Esophagus muscularis mucosa (tissue), 4 donors: Measurements from ENCODE around the gene NCR2. TPM values are rescaled to one million over a fixed set of nuclear protein-coding genes. Genes with fewer than 3 reads are reported as not detected.

Experiments
- DNase-seq: peaks from one replicate; pipeline ENCODE4 v3.0.0-alpha.2; 2017; ENCODE audit errors: extremely low spot score
- H3K27ac ChIP-seq, 4 donors: fragments of 200-600 bp; sonication (generic); replicated peaks in 1 of 4; 1 replicate in 3 of 4; 2 replicates in 1 of 4; pipeline ENCODE4 v1.5.1; 2016 to 2019; ENCODE audit warnings: mild to moderate bottlenecking in 1 of 4
- H3K27me3 ChIP-seq, 4 donors: fragments of 200-600 bp; sonication (generic); one replicate each; pipeline versions ENCODE4 v1.5.1 to v1.6.0; 2016 to 2019
- H3K36me3 ChIP-seq, 4 donors: fragments of 200-600 bp; sonication (generic); one replicate each; pipeline ENCODE4 v1.5.1; 2016 to 2019
- H3K4me1 ChIP-seq, 4 donors: fragments of 200-600 bp; sonication (generic); one replicate each; pipeline ENCODE4 v1.5.1; 2016 to 2019
- H3K4me3 ChIP-seq, 4 donors: fragments of 200-600 bp; sonication (generic); 1 replicate in 2 of 4; 2 replicates in 2 of 4; pipeline ENCODE4 v1.5.1; 2016 to 2019; ENCODE audit warnings: mild to moderate bottlenecking in 4 of 4, moderate library complexity in 1 of 4
- H3K9me3 ChIP-seq, 4 donors: fragments of 200-600 bp; sonication (generic); 1 replicate in 3 of 4; 2 replicates in 1 of 4; pipeline ENCODE4 v1.5.1; 2016 to 2019
- CTCF ChIP-seq, 3 experiments: fragments of 200-600 bp in 2 of 3; fragments of 450-650 bp in 1 of 3; sonication (generic) in 2 of 3; IDR thresholded peaks; one replicate each; pipeline ENCODE4 v1.5.1; 2017 to 2019; ENCODE audit warnings: antibody characterized with exemption in 3 of 3, mild to moderate bottlenecking in 2 of 3, moderate library complexity in 1 of 3
- EP300 ChIP-seq: sonication (generic); formaldehyde crosslinking; IDR thresholded peaks from one replicate; pipeline ENCODE4 v1.6.1; 2017; ENCODE audit warnings: antibody characterized with exemption
- POLR2A ChIP-seq: fragments of 450-650 bp; IDR thresholded peaks from one replicate; pipeline ENCODE4 v1.6.1; 2017; ENCODE audit warnings: antibody characterized with exemption, moderate library complexity, mild to moderate bottlenecking, low read depth
- POLR2AphosphoS5 ChIP-seq, 2 donors: sonication (generic); formaldehyde crosslinking; IDR thresholded peaks; one replicate each; pipeline ENCODE4 v1.6.1; 2017; ENCODE audit warnings: antibody characterized with exemption in 2 of 2
- WGBS: methylation state at CpG from one replicate; pipeline ENCODE4 v1.1.5; 2018; 5-methylcytosine and 5-hydroxymethylcytosine counted together
- intact Hi-C: fragments of 100-400 bp; cut with DNase I; formaldehyde crosslinking; loops from one replicate; pipeline ENCODE4 v1.15.1; 2023
- total RNA-seq, 4 donors: library from RNA; depleted of rRNA; stranded (reverse); fragments of >200 nt; gene quantifications; one replicate each; pipeline versions ENCODE4 v1.1.0 to v1.2.1, GENCODE V29; 2016

NCR2 gene
- total RNA-seq, 4 donors from 2014 or later: not detected

DNA sequence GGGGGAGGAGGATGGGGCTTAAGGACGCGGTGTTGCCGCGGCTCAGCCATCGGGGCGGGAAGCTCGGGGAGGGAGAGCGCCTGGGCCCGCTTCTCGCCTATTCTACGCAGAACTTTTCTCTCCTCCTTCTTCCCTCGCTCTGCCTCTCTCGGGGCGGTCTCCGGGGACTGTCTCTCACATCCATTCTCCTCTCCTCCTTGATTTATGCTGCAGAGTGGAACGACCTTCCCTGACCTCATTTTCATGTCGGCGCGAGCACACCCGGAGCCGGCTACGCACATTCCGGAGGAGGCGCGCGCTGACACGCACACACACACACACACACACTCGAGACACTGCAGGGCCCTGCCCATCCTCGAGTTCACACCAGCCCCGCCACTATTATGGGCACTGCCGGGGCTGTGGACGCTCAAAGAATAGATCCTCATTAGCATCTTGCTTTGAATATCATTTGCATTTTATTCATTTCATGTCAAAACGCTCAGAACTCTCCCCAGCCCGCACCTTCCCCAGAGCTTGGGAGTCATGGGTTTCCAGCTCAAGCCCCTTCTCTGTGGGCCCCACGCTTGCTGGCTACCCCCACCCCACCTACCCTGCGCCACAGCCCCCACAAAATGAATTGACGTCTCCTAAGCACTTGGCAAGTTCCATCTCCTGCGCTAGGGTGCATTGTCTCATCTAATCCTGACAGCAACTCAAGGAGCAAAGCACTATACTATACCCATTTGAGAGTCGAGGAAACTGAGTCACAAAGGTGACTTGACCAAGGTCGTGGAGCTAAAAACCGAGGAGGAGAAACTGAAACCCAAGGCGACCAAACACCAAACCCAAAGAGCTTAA, 36.8 kb downstream of the NCR2 start:
- Histone ChIP-seq H3K9me3 (no peaks in the 10 kb centered on the region), H3K27me3 (peaks cover 0 to 92% (median 45%) of the 10 kb centered on the region in 4 donors), H3K27ac (peak overlapping the region in 1 of 4 donors; percentile 9), H3K4me3 (peak overlapping the region; percentile 34 to 47 (median 39)), H3K36me3 (no peaks in the 10 kb centered on the region), H3K4me1 (peaks cover 31 to 59% (median 54%) of the 10 kb centered on the region in 4 donors)
- peak; percentile 70 for DNase-seq
- TF ChIP-seq EP300 (no peak), POLR2AphosphoS5 (IDR thresholded peaks at IDR 0.05) (no peak), CTCF (IDR thresholded peaks at IDR 0.05) (no peak), POLR2A (no peak)
- 26% methylated on average over 42 of the region's 42 CpGs for WGBS
- intact Hi-C loops: no loop called here

GRCh38 chr6:41372832-41373626, 37.6 kb downstream of the NCR2 start:
- WGBS: 15% methylated on average over 17 of the region's 81 CpGs
- peaks cover 31 to 59% (median 54%) of the 10 kb centered on the region in 4 donors for H3K4me1 ChIP-seq
- intact Hi-C loops: no loop called here

GRCh38 chr6:41373627-41373918, 38.2 kb downstream of the NCR2 start:
- Histone ChIP-seq H3K9me3 (no peaks in the 10 kb centered on the region), H3K27ac (no peak overlapping the region), H3K4me1 (peaks cover 31 to 58% (median 54%) of the 10 kb centered on the region in 4 donors), H3K27me3 (peaks cover 0 to 87% (median 45%) of the 10 kb centered on the region in 4 donors), H3K36me3 (no peaks in the 10 kb centered on the region), H3K4me3 (peak overlapping the region in 3 of 4 donors; percentile 1 to 26 (median 14))
- intact Hi-C loops: no loop called here
- no peak for TF ChIP-seq POLR2AphosphoS5 (IDR thresholded peaks at IDR 0.05)
- no peak for TF ChIP-seq CTCF (IDR thresholded peaks at IDR 0.05)
- no peak for TF ChIP-seq POLR2A
- no peak for TF ChIP-seq EP300
- peak; percentile 78 for DNase-seq
- WGBS: 60% methylated on average over 13 of the region's 22 CpGs

More at GRCh38 chr6:41372832-41373626, 37.6 kb downstream of the NCR2 start:
- no peak overlapping the region for H3K27ac ChIP-seq
- H3K27me3 ChIP-seq: peaks cover 0 to 86% (median 45%) of the 10 kb centered on the region in 4 donors
- peak overlapping the region; percentile 14 to 47 (median 33) for H3K4me3 ChIP-seq
- no peaks in the 10 kb centered on the region for H3K36me3 ChIP-seq
- H3K9me3 ChIP-seq: no peaks in the 10 kb centered on the region
- peak; percentile 60 for DNase-seq
- no peak for TF ChIP-seq CTCF (IDR thresholded peaks at IDR 0.05)
- TF ChIP-seq POLR2A: no peak
- no peak for TF ChIP-seq POLR2AphosphoS5 (IDR thresholded peaks at IDR 0.05)
- TF ChIP-seq EP300: no peak

GRCh38 chr6:41373919-41374617, 38.7 kb downstream of the NCR2 start:
- Histone ChIP-seq H3K4me1 (peaks cover 31 to 56% (median 50%) of the 10 kb centered on the region in 4 donors), H3K36me3 (no peaks in the 10 kb centered on the region), H3K4me3 (peak overlapping the region in 1 of 4 donors; percentile 1), H3K27ac (no peak overlapping the region), H3K9me3 (no peaks in the 10 kb centered on the region), H3K27me3 (peaks cover 0 to 87% (median 44%) of the 10 kb centered on the region in 4 donors)
- intact Hi-C loops: no loop called here
- peak; percentile 60 for DNase-seq
- TF ChIP-seq EP300 (no peak), POLR2A (no peak), POLR2AphosphoS5 (IDR thresholded peaks at IDR 0.05) (no peak), CTCF (IDR thresholded peaks at IDR 0.05) (no peak)
- 50% methylated on average over 46 of the region's 65 CpGs for WGBS
